H1 (cell line): ENCODE data around the gene PNCK. TPM values are rescaled to one million over a fixed set of nuclear protein-coding genes. Genes with fewer than 3 reads are reported as not detected.

Experiments used
- BRCA1 ChIP-seq: IDR thresholded peaks from 2 replicates; pipeline ENCODE4 v1.6.1; 2012; ENCODE audit warnings: low read depth, low read length, improper control_type of control experiment
- CHD2 ChIP-seq: IDR thresholded peaks from 2 replicates; pipeline ENCODE4 v1.6.1; 2012; ENCODE audit warnings: low read length, improper control_type of control experiment
- HDAC6 ChIP-seq: IDR thresholded peaks from one replicate; pipeline ENCODE4 v1.7.1; 2012; ENCODE audit warnings: low read depth, mild to moderate bottlenecking, inconsistent platforms, low read length, moderate library complexity
- JUN ChIP-seq: IDR thresholded peaks from 2 replicates; pipeline ENCODE4 v1.6.1; 2011; ENCODE audit warnings: low read depth, mild to moderate bottlenecking, improper control_type of control experiment, low read length
- polyA plus RNA-seq, 7 experiments: library from polyadenylated mRNA; depleted of rRNA in 3 of 7; stranded (reverse) in 5 of 7; unstranded in 2 of 7; fragments of >200 nt in 5 of 7; fragments of 200-250 nt in 2 of 7; gene quantifications; 1 replicate in 5 of 7; 2 replicates in 1 of 7; 4 replicates in 1 of 7; pipeline versions ENCODE4 v1.2.1 to v1.2.3, GENCODE V29; 2011 to 2013; ENCODE audit warnings: missing spikeins in 2 of 7, mixed read lengths in 2 of 7
- total RNA-seq: library from RNA; stranded (reverse); fragmentation: NEBNext Ultra II Directional; extraction: Animal tissue kit (Norgen Biotek cat#: 25700); gene quantifications from 2 replicates; pipeline ENCODE4 v1.2.1, GENCODE V29; 2021
- TF ChIP-seq, protein P1 (sequence below), 3 experiments: IDR thresholded peaks; 1 replicate in 2 of 3; 2 replicates in 1 of 3; pipeline versions ENCODE4 v1.5.1 to v1.6.1; 2011; ENCODE audit warnings: low read length in 3 of 3, mild to moderate bottlenecking in 3 of 3, inconsistent platforms in 2 of 3, low read depth in 1 of 3, moderate library complexity in 1 of 3; ENCODE audit not compliant: insufficient read depth in 1 of 3; ENCODE audit errors: control extremely low read depth in 1 of 3
- TF ChIP-seq, protein P2 (sequence below): IDR thresholded peaks from 2 replicates; pipeline ENCODE4 v1.6.1; 2012; ENCODE audit warnings: inconsistent platforms

The PNCK gene
- total and polyA plus RNA-seq, 2 of the 8 experiments (the other 6 are each of a cell fraction or from before 2014, with no cell fraction given), result 6.2 to 6.3 TPM

DNA sequence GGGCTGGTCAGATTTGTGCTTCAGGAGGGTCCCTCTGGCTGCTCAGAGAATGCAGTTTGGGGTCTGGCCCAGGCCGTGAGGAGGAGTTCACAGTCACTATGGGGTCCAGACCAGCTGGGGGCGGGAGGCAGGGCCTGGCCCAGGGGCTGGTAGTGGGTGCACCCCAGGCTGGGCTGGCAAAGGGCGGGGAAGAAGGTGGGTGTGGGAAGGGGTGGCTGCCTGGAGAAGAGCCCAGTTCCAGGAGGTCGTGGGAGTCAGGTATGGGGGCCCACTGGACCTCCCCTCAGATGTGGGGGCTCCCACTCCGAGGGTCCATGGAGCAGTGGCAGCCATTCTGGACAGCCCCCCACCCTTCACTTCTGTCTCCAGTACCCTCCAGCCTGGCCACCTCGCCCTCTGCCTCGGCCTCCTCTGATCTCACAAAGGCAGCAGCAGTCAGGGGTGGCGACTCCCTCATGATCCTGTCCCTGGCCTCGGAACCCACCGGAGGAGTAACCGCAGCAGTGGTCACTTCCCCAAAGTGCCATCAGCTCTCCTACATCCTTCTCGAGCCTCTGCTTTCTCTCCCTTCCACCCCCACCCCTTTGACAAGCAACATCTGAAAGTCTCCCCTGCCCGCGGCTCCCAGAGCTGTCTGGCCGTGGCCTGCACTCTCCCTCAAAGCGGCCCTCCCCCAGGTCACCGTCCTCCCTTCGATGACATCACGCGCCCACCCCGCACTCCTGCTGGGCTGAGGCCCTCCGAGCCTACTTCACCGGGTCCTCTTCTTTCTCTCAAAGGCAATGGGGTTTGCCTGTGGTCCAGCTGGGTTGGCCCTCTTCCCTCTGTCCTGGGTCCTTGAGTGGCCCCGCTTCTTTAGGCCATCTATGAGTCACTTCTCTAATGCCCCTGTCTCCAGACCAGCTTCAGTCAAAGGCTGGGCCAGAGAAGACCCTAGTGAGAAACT, 12.4 kb upstream of the PNCK start (continued):
- TF ChIP-seq BRCA1 (no peak), JUN (no peak), HDAC6 (no peak), CHD2 (no peak)
- TF ChIP-seq, protein P1, sequence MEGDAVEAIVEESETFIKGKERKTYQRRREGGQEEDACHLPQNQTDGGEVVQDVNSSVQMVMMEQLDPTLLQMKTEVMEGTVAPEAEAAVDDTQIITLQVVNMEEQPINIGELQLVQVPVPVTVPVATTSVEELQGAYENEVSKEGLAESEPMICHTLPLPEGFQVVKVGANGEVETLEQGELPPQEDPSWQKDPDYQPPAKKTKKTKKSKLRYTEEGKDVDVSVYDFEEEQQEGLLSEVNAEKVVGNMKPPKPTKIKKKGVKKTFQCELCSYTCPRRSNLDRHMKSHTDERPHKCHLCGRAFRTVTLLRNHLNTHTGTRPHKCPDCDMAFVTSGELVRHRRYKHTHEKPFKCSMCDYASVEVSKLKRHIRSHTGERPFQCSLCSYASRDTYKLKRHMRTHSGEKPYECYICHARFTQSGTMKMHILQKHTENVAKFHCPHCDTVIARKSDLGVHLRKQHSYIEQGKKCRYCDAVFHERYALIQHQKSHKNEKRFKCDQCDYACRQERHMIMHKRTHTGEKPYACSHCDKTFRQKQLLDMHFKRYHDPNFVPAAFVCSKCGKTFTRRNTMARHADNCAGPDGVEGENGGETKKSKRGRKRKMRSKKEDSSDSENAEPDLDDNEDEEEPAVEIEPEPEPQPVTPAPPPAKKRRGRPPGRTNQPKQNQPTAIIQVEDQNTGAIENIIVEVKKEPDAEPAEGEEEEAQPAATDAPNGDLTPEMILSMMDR (IDR thresholded peaks at IDR 0.05; ENCODE audit: control extremely low read depth in 1 of 3, insufficient read depth in 1 of 3, low read depth in 1 of 3, low read length in 3 of 3), result no peak
- TF ChIP-seq, protein P2, sequence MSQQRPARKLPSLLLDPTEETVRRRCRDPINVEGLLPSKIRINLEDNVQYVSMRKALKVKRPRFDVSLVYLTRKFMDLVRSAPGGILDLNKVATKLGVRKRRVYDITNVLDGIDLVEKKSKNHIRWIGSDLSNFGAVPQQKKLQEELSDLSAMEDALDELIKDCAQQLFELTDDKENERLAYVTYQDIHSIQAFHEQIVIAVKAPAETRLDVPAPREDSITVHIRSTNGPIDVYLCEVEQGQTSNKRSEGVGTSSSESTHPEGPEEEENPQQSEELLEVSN, result no peak
